HG03064 (cell line): ENCODE results near the gene HAAO.
"Not testable (repeated sequence)": the region's sequence is repeated elsewhere in the genome, so short reads cannot be mapped to it uniquely, and the experiment has no call there.

Source experiments
- ATAC-seq: cut with Tn5 transposase; IDR thresholded peaks from one replicate; pipeline ENCODE4 v1.9.1; 2021; ENCODE audit warnings: low read depth; ENCODE audit not compliant: unreplicated experiment

The HAAO gene

DNA sequence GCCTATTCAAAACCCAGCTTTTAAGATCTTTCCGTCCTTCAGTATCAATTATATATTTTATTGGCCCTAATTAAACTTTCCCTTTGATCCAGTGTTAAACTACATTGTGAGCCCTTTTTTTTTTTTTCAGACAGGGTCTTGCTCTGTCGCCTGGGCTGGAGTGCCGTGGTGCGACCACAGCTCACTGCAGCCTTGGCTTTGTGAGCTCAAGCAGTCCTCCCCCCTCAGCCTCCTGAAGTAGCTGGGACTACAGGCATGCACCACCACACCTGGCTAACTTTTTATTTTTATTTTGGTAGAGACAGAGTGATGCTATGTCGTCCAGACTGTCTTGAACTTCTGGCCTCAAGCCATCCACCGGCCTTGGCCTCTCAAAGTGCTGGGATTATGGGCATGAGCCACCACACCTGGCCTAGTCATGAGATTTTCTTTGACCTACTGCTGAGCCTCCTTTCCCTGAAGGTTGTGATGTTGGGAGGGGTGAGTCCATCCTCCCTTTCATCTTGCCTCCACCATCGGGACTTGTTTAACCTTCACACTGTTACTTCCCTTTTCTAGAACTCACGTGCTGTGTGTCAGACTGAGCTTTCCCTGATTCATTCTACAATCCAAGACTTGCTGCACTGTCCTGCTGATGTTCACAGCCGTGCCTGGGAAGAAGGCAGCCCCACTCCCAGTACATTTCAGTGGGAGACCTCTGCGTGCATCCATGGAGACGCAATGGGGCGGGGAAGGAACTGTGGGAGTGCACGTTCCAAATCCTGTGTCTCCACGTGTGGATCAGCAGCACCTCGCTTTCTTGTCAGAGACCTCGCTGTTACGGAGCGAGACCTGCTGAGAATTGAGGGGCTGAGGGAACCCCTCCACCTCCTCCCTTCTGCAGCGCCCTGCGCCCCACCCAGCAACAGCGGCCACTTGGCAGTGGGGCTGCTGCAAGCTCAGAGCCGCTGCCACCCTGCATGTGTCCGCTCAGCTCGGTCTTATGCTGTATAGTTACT lies 39.3 kb downstream of the HAAO start:
- ATAC-seq = no peak

DNA sequence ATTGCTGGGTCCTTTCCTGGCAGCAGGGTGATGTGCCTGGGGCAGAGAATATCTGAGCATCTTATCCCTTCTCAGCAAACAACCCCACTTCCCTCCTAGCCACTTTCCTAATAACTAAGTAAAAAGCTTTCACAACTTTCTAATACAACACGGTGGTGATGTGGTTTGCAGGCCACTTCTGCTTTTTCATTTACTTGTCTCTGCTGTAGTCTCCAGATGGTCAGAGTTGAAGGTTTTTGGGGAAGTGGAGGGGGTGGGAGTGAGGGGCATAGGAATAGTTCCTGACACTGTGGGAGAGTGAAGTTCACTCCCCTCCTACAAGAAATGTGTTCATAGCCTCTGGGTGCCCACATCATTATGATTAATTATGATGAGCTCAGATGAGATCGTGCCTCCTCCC lies 40.1 kb downstream of the HAAO start:
- ATAC-seq = peak; percentile 36

DNA sequence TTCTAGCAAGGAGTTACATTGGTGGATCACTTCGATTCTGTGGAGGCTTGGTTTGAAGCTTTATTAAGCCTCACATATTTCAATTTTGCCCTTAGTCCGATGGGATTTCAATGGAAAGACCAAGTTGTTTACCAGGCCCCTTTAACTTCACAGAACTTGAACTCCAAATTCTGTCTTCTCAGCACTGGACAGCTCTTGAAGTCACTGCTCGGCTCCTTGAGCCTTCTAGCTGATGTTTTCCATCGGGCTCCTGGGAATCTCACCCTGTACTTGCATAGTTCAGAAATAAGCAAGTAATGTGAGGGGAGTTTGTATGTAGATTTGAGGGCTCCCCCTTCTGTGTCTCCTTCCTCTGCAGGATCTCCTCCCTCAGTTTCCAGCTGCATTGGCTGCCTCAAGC lies 43.5 kb downstream of the HAAO start:
- no peak for ATAC-seq

DNA sequence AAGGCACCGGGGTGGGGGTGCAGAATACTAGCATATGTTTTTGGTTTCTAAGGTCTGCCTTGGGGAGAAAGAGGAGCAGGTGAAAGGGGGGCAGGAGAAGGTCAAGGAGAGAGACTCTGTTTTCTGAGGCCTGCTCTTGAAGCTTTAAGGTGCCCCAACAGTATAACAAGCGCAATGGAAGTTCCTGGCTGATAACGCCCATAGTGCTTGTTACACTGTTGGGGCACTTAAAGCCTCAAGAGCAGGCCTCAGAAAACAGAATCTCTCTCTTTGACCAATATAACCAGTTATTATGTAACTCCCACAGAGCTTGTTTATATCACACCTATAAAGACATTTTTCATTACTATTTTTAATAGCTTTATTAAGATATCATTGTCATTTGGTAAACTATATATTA lies 45.0 kb downstream of the HAAO start:
- no peak for ATAC-seq

DNA sequence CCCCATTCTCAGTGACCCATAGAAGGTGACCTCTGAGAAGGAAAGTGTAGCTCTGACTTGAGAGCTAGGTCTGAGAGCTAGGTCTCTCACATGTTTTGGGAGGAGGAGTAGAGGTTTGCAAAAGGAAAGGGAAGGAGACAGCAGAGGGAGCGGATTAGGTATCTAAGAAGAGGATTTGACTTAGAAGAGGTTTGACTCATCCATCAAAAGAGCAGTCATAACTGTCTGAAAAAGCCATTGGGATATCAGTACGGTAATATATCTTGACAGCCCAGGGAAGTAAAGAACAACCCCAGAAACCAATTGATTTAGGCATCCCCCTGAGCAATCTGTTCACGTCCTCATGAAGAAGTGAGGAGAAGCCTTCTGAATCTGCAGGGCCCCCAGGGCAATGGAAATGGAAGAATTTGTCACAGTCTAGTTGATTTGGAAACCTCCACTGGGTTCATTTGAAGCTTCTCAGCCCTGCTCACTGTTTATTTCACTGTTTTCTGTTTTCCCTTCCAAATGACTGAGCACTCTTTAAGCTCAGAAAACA lies 47.8 kb downstream of the HAAO start:
- no peak for ATAC-seq

DNA sequence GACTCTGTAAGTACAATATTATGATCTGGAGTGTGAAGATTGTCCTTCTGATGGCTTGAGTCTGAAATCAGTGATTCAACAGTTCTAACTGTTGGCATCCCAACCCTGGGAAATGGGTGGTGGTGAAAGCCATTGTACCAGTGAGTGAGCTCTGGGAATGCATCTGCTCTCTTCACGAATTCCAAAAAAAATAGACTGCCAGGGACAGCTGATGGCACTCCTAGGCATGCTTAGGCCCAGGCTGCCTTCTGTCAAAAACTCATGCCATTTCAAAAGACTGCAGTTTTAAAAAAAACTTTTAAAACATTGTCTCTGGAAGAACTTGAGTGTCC lies 48.8 kb downstream of the HAAO start:
- ATAC-seq = no peak

DNA sequence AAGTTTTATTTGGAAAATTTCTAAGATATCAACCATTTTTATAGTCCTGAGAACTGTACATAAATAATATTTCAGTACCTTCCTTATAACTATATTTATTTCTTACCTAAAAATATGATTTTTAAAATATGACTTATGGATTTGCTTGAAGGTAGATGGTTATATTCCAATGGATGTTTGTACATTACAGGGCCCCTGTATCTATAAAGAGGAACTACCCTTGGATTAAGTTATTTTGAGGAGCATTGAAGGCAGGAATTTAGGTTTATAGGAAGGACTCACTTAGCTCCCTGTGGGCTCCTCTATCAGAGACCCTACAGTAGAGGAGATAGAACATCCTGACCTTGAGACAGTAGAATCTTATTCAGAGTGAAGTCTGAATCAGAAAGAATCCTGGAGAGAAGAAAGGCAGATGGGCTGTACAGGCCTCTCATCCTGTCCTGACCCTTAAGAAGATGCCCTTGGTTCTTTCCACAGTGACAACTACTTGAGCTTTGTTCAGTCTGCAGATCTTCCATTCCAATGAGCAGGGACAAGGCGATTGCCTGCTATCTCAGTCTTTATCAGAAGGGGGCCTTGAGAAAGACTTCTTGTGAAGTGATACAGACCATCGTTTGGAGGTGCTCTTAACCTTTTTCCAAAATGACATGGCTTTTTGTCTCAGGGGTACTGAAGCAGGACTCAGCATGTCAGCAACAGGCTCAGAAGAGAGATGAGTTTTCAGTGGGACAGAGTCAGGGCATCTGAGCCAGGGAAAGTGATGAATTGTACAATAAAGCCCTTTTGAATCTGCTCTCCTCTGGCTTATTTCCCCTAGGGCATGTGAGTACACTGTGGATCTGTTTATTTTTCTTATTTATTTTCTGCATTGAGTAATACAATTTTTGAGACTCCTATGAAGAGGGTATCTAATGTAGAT lies 49.4 kb downstream of the HAAO start:
- ATAC-seq = no peak

DNA sequence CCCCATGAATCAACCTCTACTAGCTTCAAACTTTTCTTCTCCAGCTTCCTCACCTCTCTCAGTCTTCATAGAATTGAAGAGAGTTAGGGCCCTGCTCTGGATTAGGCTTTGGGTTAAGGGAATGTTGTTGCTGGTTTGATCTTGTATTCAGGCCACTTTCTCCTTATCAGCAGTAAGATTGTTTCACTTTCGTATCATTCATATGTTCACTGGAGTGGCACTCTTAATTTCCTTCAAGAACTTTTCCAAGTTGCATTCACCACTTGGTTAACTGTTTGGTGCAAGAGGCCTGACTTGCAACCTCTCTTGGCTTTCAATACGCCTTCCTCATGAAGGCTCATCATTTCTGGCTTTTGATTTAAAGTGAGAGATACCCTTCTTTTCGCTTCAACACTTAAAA lies 51.2 kb downstream of the HAAO start:
- ATAC-seq = no peak

DNA sequence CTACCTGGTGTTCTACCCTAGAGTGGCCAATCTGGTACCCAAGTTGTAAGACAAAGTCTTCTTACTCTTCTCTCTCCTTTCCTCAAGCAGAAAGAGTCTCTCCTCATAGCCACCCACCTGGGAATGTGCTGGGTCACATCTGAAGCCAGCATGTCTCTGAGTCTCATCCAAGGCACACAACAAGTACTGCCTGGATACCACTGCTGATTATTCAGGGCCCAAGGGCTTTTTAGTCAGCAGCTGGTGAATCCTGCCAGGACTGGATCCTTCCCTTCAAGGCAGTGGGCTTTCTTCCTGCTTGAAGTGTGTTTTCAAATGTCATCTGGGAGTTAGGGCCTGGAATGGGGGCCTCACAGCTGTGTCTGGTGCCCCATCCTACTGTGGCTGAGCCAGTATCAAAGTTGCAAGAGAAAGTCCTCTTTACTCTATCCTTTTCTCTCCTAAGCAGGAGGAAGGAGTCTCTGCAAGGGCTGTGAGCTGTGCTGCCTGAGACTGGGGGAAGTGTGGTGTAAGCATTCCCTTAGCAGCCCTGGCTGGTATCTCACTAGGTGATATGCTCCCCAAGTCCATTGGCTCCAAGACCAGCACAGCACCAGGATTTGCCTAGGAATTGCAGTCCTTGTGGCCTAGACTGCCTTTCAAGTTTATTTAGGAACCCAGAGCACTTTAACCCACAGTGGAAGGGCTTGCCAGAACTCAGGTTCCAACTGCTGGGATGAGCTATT lies 55.6 kb downstream of the HAAO start:
- no peak for ATAC-seq

DNA sequence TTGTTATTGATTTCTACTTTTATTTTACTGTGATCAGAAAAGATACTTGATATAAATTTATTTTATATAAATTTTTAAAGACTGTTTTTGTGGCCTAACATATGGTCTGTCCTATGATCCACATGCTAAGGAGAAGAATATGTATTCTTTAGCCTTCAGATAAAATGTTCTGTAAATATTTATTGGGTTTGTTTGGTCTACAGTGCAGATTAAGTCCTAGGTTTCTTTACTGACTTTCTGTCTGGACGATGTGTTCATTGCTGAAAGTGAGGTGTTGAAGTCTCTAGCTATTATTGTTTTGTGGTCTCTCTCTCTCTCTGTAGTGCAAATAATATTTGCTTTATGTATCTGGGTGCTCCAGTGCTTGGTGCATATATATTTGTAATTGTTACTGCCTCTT lies 58.5 kb downstream of the HAAO start:
- ATAC-seq = no peak

DNA sequence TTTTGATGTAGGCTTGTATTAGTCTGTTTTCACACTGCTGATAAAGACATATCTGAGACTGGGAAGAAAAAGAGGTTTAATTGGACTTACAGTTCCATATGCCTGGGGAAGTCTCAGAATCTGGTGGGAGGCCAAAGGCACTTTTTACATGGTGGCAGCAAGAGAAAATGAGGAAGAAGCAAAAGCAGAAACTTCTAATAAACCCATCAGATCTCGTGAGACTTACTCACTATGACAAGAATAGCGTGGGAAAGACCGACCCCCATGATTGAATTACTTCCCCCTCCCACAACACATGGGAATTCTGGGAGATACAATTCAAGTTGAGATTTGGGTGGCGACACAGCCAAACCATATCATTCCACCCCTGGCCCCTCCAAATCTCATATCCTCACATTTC lies 61.1 kb downstream of the HAAO start:
- ATAC-seq = not testable (repeated sequence)

DNA sequence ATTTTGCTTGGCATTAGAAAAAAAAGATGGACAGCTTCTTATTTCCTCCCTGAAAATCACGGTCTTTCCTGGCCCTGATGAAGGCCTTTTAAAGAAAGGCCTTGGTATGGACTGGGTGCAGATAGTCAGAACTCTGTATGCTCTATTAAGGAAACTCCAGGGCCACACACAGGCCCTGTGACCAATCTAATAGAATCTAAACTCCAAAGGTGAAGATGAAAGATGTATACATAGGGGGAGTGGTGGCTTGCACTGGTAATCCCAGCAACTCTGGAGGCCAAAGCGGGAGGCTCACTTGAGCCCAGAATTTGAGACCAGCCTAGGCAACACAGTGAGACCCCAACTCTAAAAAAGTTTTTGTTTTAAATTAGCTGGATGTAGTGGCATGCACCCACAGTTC lies 65.7 kb downstream of the HAAO start:
- ATAC-seq = no peak

DNA sequence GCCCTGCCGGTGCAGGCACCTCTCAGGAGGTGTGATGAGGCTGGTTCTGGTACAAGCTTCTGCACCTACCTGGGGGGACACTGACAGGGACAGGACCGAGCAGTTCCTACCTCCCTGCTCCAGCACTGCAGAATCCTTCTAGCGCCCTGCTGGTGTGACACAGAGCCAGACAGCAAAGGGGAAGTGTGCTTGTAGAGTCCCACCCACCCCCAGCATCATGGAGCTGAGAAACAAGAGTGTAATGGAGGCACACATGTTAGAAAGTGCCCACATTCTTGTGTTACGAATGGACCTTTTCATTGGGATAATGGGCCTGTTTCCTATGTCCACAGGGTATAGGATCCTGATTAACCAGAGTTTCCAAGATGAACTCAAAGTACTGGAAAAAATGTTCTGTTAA lies 66.7 kb downstream of the HAAO start:
- ATAC-seq = no peak

DNA sequence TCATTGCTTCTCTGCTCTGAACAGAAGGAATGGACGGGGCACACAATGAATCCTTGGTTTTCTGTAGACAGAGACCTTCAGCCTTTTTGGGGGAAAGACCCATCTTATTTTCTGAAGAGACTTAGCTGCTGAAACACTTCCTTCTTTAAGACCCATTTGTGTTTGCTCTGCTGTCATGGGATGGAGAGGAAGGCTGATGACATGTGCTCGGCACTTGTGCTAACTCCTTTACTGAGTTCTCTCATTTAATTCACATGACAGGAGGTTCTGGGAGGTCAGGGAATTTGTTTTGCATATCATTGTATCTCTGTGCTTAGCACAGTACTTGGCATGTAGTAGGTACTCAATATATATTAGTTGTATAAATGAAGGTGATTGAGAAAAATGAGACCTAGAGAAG lies 67.5 kb downstream of the HAAO start:
- no peak for ATAC-seq

DNA sequence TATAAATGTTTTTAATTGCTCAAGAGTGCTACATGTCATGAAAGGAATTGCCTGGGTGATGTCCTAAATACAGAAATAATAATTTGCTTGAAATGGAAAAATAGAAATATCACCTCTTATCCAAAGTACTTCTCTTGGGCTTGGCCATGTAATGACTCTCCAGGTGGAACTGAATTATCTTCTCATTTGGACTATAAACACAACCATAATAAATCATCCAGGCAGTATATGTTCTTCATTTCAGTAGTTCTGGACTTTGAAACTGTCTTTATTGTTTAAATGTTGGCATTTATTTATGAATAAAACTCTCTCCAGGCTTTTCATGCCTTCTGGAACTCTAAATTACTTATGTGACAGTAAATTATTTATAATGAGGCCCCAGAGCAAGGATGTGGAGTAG lies 68.9 kb downstream of the HAAO start:
- no peak for ATAC-seq

DNA sequence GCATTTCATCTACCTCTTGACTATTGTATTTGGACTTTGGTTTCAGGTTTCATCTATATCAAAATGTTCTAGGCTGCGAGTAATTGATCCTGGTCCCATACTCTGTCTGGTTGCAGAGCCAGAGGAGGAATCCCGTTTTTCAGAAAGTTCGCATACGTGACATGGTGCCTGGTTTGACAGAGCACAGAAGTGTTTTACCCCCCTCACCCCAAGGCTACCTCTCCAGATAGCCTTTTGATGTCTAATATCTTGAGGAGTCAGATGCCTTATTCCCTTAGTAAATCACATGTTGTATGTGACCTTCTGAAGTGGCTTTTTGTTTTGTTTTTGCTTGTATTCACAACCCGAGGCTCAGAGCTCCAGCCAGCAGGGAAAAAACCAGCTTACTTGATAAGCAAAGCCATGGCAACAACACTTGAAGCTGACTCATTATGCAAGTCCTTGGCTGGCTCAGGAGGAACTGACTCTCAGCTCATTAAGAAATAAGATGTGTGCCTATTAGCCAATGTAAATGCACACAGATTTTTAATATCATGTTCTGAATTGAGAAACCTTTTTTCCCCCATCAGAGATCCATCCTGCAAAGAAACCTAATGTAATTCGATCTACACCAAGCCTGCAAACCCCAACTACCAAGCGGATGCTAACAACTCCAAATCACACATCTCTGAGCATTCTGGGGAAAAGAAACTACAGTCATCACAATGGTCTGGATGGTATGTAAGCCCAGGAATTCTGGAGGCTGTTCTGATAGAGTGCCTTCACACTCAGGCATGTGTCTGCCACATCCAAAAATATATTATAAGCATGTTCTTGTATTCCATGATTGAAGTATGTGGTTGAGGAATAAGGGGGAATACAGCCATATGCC lies 69.8 kb downstream of the HAAO start:
- peak; percentile 97 for ATAC-seq

DNA sequence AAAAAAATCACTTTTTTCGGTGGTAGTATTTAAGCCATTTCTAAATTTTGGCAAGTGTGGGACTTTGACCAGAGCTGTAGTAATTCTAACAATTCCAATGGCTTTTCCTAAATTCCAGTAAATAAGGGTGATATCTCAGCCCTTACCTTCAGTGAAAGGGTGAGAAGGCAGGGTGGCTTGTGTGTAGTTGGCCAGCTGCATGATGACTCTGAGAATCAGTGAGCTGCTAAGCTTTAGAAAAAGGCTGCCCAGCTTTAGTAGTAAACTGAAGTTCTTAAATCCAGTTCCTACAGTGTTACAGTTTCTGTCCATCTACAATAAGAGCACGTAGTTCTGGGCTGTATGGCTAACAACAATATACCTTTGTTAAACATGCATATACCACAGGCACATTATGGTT lies 70.5 kb downstream of the HAAO start:
- no peak for ATAC-seq
